ENCODE measurements around the gene NPL. TPM values are rescaled to one million over a fixed set of nuclear protein-coding genes. Genes with fewer than 3 reads are reported as not detected.

NPL gene, protein sequence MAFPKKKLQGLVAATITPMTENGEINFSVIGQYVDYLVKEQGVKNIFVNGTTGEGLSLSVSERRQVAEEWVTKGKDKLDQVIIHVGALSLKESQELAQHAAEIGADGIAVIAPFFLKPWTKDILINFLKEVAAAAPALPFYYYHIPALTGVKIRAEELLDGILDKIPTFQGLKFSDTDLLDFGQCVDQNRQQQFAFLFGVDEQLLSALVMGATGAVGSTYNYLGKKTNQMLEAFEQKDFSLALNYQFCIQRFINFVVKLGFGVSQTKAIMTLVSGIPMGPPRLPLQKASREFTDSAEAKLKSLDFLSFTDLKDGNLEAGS
- total RNA-seq (2014; rRNA removed; shearing (Covaris generic)): 1.0 and 5.0 TPM in 2 replicates
- 3.0 TPM in 2 replicates for polyA plus RNA-seq (2016; fragmentation: Nextera tagmentation; extraction: Ambion mirVana)

DNA sequence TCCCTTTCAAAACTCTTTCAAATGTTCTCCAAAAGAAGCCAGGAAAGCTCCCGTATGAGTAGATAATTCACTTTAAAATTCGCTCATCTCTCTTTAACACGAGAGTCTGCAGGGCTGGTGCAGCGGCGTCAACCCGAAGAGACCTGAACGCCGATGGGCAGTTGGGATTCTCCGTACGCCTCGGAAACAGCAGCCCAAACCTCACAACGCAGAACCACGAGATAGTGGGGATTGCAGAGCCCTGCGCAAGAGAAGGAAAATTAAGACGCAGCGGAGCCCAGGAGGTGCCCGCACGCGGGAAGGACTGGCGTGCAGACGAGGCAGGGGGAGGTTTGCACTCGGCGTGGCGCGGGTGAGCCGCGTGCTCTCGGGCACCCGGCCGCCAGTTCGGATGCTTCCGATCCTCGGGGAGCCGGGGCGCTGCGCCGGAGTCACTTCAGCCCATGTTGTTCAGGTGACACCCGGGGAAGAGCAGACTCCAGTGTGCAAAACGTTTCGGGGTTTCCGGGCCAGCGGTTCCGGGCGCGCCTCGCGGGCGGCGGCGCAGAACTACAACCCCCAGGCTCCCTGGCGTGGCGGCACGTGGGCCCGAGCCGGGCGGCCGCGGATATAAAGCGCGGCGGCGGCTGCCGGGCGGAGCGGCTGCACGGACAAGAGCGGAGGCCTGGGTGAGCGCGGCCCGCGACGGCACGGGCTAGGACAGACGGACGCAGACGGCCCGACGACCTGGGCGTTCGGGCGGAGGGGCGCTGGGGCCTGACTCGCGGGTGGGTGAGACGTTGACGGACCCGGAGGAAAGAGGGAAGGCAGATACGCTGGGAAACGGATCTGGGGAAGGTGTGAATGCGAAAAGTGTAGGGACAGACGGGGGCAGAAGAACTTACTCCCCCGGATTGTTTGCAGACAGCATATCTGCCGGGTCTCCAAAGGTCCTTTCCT lies at the start of gene NPL:
NPL (plus strand) TSS at position 636 of the 939 bp plus-strand sequence. CDS start 4,599 bp downstream, outside the sequence.
- DNase-seq: peak; percentile 92
- Histone ChIP-seq H3K27ac (no peak within 1 kb of the TSS), H3K4me3 (peak within 1 kb of the TSS; percentile 76), H3K9me3 (ENCODE audit: low read depth) (no peaks in the 10 kb centered on the region), H3K27me3 (replicated peaks; ENCODE audit: insufficient read depth) (no peaks in the 10 kb centered on the region), H3K36me3 (ENCODE audit: low read depth) (no peaks in the 10 kb centered on the region), H3K79me2 (ENCODE audit: insufficient read depth) (no peaks in the 10 kb centered on the region), H2AFZ (peak within 1 kb of the TSS; percentile 90), H3K9me2 (ENCODE audit: insufficient read depth) (no peaks in the 10 kb centered on the region), H4K20me1 (ENCODE audit: insufficient read depth) (no peaks in the 10 kb centered on the region), H3K4me2 (ENCODE audit: unreplicated experiment) (peak within 1 kb of the TSS; percentile 82), H3K4me1 (ENCODE audit: insufficient read depth) (no peaks in the 10 kb centered on the region), H3F3A (ENCODE audit: insufficient read depth) (no peaks in the 10 kb centered on the region), H3K9ac (peak within 1 kb of the TSS; percentile 65)
- no peak for TF ChIP-seq EZH2 (IDR thresholded peaks at IDR 0.05; ENCODE audit: insufficient read depth, poor library complexity, severe bottlenecking)
- TF ChIP-seq EZH2phosphoT487 (IDR thresholded peaks at IDR 0.05; ENCODE audit: insufficient read depth, low read depth): no peak
- WGBS, 2 experiments (ENCODE audit: low coverage in 1 of 2, low lambda C conversion rate in 2 of 2, missing lambda C conversion rate in 2 of 2): 1 to 3% methylated on average over 91 of the region's 93 CpGs
- in situ Hi-C loops (cut with MboI): loop anchor here (25.0 kb wide), 1 partner anchor 702 kb away; no protein-coding TSS in a partner anchor

DNA sequence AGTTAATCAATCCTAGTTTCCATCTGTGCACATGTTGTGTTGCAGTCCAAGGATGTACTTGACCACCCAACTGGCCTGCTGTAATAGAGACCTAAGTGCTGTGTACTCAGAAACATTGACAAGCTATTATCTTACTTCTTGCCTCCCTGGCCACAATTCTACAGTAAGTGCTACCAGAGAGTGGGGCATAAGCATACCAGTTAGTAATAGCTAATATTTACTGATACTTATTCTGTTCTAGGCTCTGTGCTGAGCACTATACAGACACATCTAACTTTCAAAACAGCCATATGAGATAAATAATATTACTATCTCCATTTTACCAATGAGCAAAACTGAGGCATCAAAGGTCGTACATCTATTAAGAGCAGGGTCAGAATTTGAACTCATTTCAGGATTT lies 49.5 kb upstream of the NPL start:
- Histone ChIP-seq H3K4me1 (ENCODE audit: insufficient read depth) (no peaks in the 10 kb centered on the region), H3K4me3 (no peak overlapping the region), H3K27me3 (replicated peaks; ENCODE audit: insufficient read depth) (no peaks in the 10 kb centered on the region), H3K9ac (no peak overlapping the region), H3K4me2 (ENCODE audit: unreplicated experiment) (no peak overlapping the region), H3F3A (ENCODE audit: insufficient read depth) (no peaks in the 10 kb centered on the region), H3K9me2 (ENCODE audit: insufficient read depth) (no peaks in the 10 kb centered on the region), H4K20me1 (ENCODE audit: insufficient read depth) (no peaks in the 10 kb centered on the region), H3K27ac (no peak overlapping the region), H2AFZ (no peak overlapping the region), H3K79me2 (ENCODE audit: insufficient read depth) (no peaks in the 10 kb centered on the region), H3K36me3 (ENCODE audit: low read depth) (no peaks in the 10 kb centered on the region), H3K9me3 (ENCODE audit: low read depth) (no peaks in the 10 kb centered on the region)
- TF ChIP-seq EZH2phosphoT487 (IDR thresholded peaks at IDR 0.05; ENCODE audit: insufficient read depth, low read depth) (no peak), EZH2 (IDR thresholded peaks at IDR 0.05; ENCODE audit: insufficient read depth, poor library complexity, severe bottlenecking) (no peak)
- in situ Hi-C loops (cut with MboI): no loop called here
- no peak for DNase-seq
- 55 to 69% methylated on average over 1 of the region's 1 CpG for WGBS, 2 experiments (ENCODE audit: low coverage in 1 of 2, low lambda C conversion rate in 2 of 2, missing lambda C conversion rate in 2 of 2)

DNA sequence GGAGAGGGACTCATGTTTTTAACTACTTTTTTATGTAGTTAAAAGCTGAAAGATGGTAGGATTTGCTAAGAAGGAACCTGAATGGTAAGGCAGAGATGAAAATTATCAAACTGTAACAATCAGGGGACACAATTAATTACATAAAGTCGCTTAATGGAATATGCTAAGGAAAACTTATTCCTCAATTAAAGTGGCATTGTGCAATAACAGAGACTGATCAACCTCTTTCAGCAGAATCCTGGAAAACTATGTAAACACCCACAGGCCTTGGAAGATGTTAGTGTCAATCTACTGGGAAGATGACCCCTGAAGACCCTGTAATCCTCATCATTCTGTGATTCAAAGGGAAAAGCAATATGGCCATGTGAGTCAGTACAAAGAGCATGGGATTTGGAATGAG lies 46.8 kb upstream of the NPL start:
- in situ Hi-C loops (cut with MboI): no loop called here
- TF ChIP-seq EZH2phosphoT487 (IDR thresholded peaks at IDR 0.05; ENCODE audit: insufficient read depth, low read depth) (no peak), EZH2 (IDR thresholded peaks at IDR 0.05; ENCODE audit: insufficient read depth, poor library complexity, severe bottlenecking) (no peak)
- no peak overlapping the region for H3K4me2 ChIP-seq (ENCODE audit: unreplicated experiment)

More for the DNA sequence above, 46.8 kb upstream of the NPL start:
- H3F3A ChIP-seq (ENCODE audit: insufficient read depth): no peaks in the 10 kb centered on the region
- H3K27me3 ChIP-seq (replicated peaks; ENCODE audit: insufficient read depth): no peaks in the 10 kb centered on the region; the same call in 1 of the 2 replicates
- no peak for DNase-seq
- H3K27ac ChIP-seq: no peak overlapping the region
- H3K4me3 ChIP-seq: no peak overlapping the region
- H2AFZ ChIP-seq: no peak overlapping the region
- WGBS, 2 experiments (ENCODE audit: low coverage in 1 of 2, low lambda C conversion rate in 2 of 2, missing lambda C conversion rate in 2 of 2): 72 to 82% methylated on average over 1 of the region's 1 CpG
- no peaks in the 10 kb centered on the region for H4K20me1 ChIP-seq (ENCODE audit: insufficient read depth)
- H3K36me3 ChIP-seq (ENCODE audit: low read depth): no peaks in the 10 kb centered on the region
- H3K9me2 ChIP-seq (ENCODE audit: insufficient read depth): no peaks in the 10 kb centered on the region
- H3K9me3 ChIP-seq (ENCODE audit: low read depth): no peaks in the 10 kb centered on the region
- H3K79me2 ChIP-seq (ENCODE audit: insufficient read depth): no peaks in the 10 kb centered on the region
- H3K9ac ChIP-seq: no peak overlapping the region
- no peaks in the 10 kb centered on the region for H3K4me1 ChIP-seq (ENCODE audit: insufficient read depth)

All from GM23248 (cell line).